Measurements from ENCODE around the gene LPP. TPM values are rescaled to one million over a fixed set of nuclear protein-coding genes. Genes with fewer than 3 reads are reported as not detected.

LPP gene
- total RNA-seq, 1 experiment from 2014 or later = 20.4 TPM

DNA sequence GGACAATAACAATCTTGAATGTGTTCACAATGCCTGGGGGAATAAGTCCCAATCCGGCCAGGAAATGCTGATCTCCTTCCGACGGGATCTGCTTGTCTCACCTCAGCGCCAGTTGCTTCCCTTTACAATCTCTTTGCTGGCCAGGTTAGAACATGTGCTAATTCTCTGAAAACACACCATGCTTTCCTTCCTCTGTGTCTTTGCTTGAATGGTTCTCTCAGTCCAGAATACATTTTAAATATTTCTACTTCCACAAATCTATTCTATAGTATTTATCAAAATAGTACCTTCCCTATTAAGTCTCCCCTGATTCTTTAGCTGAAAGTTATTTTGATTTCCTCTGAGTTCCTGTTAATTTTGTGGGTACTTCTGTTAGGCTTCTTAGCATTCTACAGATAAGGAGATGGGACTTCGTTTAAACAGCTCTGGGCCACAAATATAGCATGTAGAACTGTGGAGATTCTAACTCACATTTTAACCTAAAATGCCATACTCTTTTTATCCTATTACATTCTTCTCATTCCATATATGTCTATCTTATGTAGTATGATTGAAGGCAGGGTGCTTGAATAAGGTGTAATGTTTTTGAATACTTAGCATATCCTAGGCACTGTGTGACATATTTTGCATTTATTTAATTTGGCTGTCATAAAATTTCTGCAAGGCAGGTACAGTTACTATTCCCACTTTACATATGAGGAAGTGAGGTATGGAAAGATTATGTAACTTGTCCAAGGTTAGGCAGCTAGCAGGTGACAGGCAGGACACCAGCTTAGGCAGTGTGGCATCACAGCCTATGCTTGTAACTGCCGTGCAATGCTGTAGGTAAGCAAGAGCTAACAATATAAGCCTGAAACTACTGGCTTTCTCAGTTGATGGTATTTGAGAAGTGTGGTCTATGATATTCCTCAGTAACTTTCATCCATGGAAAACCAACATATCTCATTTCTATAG is 299.8 kb downstream of the LPP start:
- Histone ChIP-seq H3K4me3 (ENCODE audit: low read length) (no peak overlapping the region), H3K4me1 (ENCODE audit: insufficient read depth, low read length) (no peaks in the 10 kb centered on the region), H3K4me2 (ENCODE audit: low read length) (no peak overlapping the region), H3K9ac (ENCODE audit: low read length) (no peak overlapping the region), H3K27ac (ENCODE audit: low read length) (no peak overlapping the region), H3K9me2 (replicated peaks; ENCODE audit: low read length) (no peaks in the 10 kb centered on the region), H2AFZ (ENCODE audit: low read length) (no peak overlapping the region), H3K9me3 (ENCODE audit: low read length) (no peaks in the 10 kb centered on the region), H3K79me2 (ENCODE audit: low read length) (no peaks in the 10 kb centered on the region), H4K20me1 (ENCODE audit: low read length) (no peaks in the 10 kb centered on the region), H3K36me3 (ENCODE audit: low read depth, low read length) (no peaks in the 10 kb centered on the region), H3K27me3 (ENCODE audit: low read length) (no peaks in the 10 kb centered on the region), H3F3A (ENCODE audit: low read length, unreplicated experiment) (no peaks in the 10 kb centered on the region)
- intact Hi-C loops (cut with micrococcal nuclease) = no loop called here
- DNase-seq (no peak), ATAC-seq (no peak)
- CTCF ChIA-PET = no interaction called here
- BruUV-seq (replicated peaks) = no TSS peak
- TF ChIP-seq, protein P1, sequence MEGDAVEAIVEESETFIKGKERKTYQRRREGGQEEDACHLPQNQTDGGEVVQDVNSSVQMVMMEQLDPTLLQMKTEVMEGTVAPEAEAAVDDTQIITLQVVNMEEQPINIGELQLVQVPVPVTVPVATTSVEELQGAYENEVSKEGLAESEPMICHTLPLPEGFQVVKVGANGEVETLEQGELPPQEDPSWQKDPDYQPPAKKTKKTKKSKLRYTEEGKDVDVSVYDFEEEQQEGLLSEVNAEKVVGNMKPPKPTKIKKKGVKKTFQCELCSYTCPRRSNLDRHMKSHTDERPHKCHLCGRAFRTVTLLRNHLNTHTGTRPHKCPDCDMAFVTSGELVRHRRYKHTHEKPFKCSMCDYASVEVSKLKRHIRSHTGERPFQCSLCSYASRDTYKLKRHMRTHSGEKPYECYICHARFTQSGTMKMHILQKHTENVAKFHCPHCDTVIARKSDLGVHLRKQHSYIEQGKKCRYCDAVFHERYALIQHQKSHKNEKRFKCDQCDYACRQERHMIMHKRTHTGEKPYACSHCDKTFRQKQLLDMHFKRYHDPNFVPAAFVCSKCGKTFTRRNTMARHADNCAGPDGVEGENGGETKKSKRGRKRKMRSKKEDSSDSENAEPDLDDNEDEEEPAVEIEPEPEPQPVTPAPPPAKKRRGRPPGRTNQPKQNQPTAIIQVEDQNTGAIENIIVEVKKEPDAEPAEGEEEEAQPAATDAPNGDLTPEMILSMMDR (conservative IDR thresholded peaks at IDR 0.05; ENCODE audit: low read depth, low read length) = no peak
- TF ChIP-seq EZH2phosphoT487 (IDR thresholded peaks at IDR 0.05; ENCODE audit: borderline replicate concordance, low read length) (no peak), EZH2 (IDR thresholded peaks at IDR 0.05; ENCODE audit: low read length, unreplicated experiment) (no peak)
- POLR2A ChIA-PET (ENCODE audit: unreplicated experiment) = interaction anchor here (0.5 kb wide), 1 partner anchor 299 kb away, joined by 4 read pairs; no protein-coding TSS in a partner anchor

DNA sequence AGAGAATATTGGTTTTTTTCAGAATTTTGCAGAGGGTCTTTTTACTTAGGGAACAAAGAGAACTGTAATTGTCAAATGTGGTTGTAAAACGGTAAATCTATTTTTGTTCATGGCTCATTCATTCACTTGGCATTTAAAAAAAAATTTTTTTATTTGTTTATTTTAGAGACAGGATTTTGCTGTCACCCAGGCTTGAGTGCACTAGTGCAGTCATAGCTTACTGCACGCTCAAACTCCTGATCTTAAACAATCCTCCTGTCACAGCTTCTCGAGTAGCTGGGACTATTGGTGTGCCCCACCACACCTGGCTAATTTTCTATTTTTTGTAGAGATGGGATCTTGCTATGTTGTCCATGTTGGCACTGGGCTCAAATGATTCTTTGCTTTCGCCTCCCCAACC is 301.8 kb downstream of the LPP start:
- H4K20me1 ChIP-seq (ENCODE audit: low read length) = no peaks in the 10 kb centered on the region
- no peaks in the 10 kb centered on the region for H3K36me3 ChIP-seq (ENCODE audit: low read depth, low read length)
- no peak overlapping the region for H2AFZ ChIP-seq (ENCODE audit: low read length)
- ChIA-PET CTCF (no interaction called here), POLR2A (ENCODE audit: unreplicated experiment) (no interaction called here)
- no peaks in the 10 kb centered on the region for H3K79me2 ChIP-seq (ENCODE audit: low read length)
- no TSS peak for BruUV-seq (replicated peaks)
- no peak overlapping the region for H3K9ac ChIP-seq (ENCODE audit: low read length)
- H3K27me3 ChIP-seq (ENCODE audit: low read length) = no peaks in the 10 kb centered on the region
- no peaks in the 10 kb centered on the region for H3F3A ChIP-seq (ENCODE audit: low read length, unreplicated experiment)
- H3K9me3 ChIP-seq (ENCODE audit: low read length) = no peaks in the 10 kb centered on the region
- H3K27ac ChIP-seq (ENCODE audit: low read length) = no peak overlapping the region
- H3K4me2 ChIP-seq (ENCODE audit: low read length) = no peak overlapping the region
- H3K9me2 ChIP-seq (replicated peaks; ENCODE audit: low read length) = no peaks in the 10 kb centered on the region
- H3K4me1 ChIP-seq (ENCODE audit: insufficient read depth, low read length) = no peaks in the 10 kb centered on the region
- peak; percentile 63 for ATAC-seq
- TF ChIP-seq, protein P1 (conservative IDR thresholded peaks at IDR 0.05; ENCODE audit: low read depth, low read length) = no peak
- TF ChIP-seq EZH2 (IDR thresholded peaks at IDR 0.05; ENCODE audit: low read length, unreplicated experiment) (no peak), EZH2phosphoT487 (IDR thresholded peaks at IDR 0.05; ENCODE audit: borderline replicate concordance, low read length) (no peak)
- intact Hi-C loops (cut with micrococcal nuclease) = no loop called here
- H3K4me3 ChIP-seq (ENCODE audit: low read length) = no peak overlapping the region
- no peak for DNase-seq

DNA sequence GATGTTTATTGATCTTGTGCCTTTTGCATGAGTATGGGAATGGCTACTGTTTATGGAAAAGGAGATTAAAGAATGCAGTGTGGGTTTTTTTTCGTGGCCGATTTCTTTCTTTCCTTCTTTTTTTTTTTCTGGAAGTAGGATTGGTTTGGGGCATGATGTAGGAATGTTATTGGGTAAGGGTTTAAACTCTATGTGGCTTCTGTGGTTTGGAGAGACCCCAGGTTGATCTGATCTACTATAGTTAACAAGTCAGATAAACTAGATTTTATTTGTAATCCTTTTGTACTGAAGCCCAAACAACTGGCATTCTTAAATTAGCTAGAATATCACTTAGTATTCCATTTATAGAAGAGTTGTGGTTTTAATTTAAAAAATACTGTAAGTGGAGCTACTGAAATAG is 304.8 kb downstream of the LPP start:
- no peak for ATAC-seq
- no peaks in the 10 kb centered on the region for H4K20me1 ChIP-seq (ENCODE audit: low read length)
- no peaks in the 10 kb centered on the region for H3K79me2 ChIP-seq (ENCODE audit: low read length)
- H3K9me3 ChIP-seq (ENCODE audit: low read length) = no peaks in the 10 kb centered on the region
- no peak overlapping the region for H3K9ac ChIP-seq (ENCODE audit: low read length)
- H3K4me1 ChIP-seq (ENCODE audit: insufficient read depth, low read length) = no peaks in the 10 kb centered on the region
- ChIA-PET CTCF (no interaction called here), POLR2A (ENCODE audit: unreplicated experiment) (no interaction called here)
- intact Hi-C loops (cut with micrococcal nuclease) = no loop called here
- no peaks in the 10 kb centered on the region for H3K27me3 ChIP-seq (ENCODE audit: low read length)
- H3K9me2 ChIP-seq (replicated peaks; ENCODE audit: low read length) = no peaks in the 10 kb centered on the region
- H3K4me2 ChIP-seq (ENCODE audit: low read length) = no peak overlapping the region
- no peak overlapping the region for H3K27ac ChIP-seq (ENCODE audit: low read length)
- TF ChIP-seq EZH2 (IDR thresholded peaks at IDR 0.05; ENCODE audit: low read length, unreplicated experiment) (no peak), EZH2phosphoT487 (IDR thresholded peaks at IDR 0.05; ENCODE audit: borderline replicate concordance, low read length) (no peak)
- TF ChIP-seq, protein P1 (conservative IDR thresholded peaks at IDR 0.05; ENCODE audit: low read depth, low read length) = no peak
- BruUV-seq (replicated peaks) = no TSS peak
- H3F3A ChIP-seq (ENCODE audit: low read length, unreplicated experiment) = no peaks in the 10 kb centered on the region
- no peak overlapping the region for H3K4me3 ChIP-seq (ENCODE audit: low read length)
- no peak for DNase-seq
- no peak overlapping the region for H2AFZ ChIP-seq (ENCODE audit: low read length)
- H3K36me3 ChIP-seq (ENCODE audit: low read depth, low read length) = no peaks in the 10 kb centered on the region

Measured in PC-3 (cell line).